HG03175 (cell line): Measurements from ENCODE around the gene ENTPD8.
"Not testable (repeated sequence)": the region's sequence is repeated elsewhere in the genome, so short reads cannot be mapped to it uniquely, and the experiment has no call there.

Source experiments
- ATAC-seq: cut with Tn5 transposase; IDR thresholded peaks from one replicate; pipeline ENCODE4 v1.9.1; 2021; ENCODE audit warnings: mild to moderate bottlenecking, moderate library complexity; ENCODE audit not compliant: unreplicated experiment

ENTPD8 gene

DNA sequence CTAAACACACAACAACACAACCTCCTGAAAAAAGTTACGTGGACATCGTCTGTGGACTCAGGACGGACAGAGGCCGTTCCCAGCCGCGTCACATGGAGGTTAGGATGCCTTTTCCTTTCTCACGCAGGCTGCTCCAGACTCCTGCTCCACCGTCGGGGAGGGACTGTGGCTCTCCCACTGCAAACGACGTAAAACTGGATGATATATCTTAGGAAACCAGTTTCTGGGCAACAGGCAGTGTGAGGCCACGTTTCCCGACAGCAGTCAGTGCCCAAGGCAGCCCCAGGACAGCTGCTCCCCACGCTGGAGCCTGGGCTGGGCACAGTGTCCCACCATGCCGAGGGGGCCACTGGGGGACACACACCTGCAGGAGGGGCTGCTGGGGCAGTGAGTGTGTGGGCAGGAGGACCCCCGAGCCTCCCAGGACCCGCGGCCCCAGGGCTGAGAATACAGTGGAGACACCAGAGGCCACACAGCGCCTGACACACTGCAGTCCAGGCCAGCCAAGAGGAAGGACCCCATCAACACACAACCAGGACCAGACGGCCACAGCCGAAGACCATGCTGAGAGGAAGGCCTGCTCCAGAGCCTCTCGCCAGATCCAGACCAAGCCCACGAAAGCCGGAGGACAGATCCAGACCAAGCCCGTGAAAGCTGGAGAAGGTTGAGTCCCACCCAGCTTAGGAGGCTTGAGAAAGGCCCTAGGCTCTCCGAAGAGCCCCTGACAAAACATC lies 44.4 kb downstream of the ENTPD8 start:
- ATAC-seq: no peak

DNA sequence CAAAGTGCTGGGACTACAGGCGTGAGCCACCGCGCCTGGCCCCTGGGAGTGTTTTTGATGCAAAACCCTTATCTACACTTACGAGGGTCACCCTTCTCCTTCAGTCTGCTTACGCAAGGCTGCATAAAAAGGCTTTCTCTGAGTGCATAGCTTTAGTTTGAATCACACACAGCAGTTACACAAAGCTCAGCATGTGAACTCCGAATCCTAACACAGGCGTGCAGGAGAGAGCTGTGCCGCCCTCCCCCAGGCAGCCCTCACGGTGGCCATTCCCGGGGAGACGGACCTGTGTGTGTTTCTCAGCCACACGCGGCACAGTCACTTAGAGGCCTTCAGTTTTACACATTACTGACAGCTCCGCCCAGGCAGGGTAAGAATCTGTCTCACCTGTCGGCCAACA lies 44.9 kb downstream of the ENTPD8 start:
- ATAC-seq: no peak

DNA sequence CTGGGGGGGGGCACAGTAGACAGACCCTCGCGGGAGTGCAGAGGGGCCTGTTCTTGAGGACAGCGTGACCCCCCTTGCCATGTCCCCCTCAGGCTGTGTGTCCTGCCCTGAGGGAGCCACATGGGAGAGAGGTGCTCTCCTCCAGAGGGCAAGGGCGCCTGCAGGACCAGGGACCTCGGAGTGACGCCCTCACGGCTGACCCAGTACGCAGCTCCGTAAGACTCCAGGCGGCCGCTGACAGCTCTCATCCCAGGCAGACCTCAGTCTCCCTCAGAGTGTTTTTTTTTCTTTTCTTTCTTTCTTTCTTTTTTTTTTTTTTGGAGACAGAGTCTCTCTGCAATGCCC lies 45.5 kb downstream of the ENTPD8 start:
- ATAC-seq: no peak

DNA sequence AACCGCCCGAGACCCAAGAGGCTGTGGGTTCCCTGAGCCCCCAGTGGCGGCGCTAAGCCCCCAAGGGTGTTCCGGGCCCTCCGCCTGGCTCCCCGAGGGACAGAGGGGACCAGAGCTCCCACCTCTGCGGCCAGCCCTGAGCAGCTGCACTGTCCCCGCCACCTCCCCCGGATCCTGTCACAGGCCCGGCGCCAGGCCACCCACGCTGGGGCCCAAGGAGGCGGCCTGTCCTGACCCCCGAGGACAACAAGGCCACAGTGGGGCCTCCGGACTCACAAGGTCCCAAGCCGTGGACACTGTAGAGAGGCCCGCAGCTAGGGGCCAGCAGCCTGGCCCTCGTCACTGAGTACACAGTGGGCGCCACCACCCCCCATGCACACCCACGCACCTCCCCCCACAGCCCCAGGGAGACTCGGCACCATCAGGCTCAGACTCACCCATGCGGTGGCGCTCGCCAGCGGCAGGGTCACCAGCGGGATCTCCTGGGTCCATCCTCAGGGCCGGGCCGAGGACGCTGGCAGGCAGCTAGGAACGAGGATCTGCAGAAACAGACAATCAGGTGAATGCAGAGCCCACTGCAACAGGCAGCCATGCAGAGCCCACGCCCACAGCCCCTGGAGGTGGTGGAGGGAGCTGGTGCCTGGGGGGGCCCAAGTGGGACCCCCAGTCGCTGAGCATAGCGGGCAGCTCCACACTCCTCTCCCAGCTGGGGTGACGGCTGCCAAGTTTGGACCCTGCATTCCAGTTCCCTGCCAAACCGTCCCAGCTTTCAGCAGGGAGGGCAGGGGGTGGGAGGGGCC lies 46.1 kb downstream of the ENTPD8 start:
- no peak for ATAC-seq

DNA sequence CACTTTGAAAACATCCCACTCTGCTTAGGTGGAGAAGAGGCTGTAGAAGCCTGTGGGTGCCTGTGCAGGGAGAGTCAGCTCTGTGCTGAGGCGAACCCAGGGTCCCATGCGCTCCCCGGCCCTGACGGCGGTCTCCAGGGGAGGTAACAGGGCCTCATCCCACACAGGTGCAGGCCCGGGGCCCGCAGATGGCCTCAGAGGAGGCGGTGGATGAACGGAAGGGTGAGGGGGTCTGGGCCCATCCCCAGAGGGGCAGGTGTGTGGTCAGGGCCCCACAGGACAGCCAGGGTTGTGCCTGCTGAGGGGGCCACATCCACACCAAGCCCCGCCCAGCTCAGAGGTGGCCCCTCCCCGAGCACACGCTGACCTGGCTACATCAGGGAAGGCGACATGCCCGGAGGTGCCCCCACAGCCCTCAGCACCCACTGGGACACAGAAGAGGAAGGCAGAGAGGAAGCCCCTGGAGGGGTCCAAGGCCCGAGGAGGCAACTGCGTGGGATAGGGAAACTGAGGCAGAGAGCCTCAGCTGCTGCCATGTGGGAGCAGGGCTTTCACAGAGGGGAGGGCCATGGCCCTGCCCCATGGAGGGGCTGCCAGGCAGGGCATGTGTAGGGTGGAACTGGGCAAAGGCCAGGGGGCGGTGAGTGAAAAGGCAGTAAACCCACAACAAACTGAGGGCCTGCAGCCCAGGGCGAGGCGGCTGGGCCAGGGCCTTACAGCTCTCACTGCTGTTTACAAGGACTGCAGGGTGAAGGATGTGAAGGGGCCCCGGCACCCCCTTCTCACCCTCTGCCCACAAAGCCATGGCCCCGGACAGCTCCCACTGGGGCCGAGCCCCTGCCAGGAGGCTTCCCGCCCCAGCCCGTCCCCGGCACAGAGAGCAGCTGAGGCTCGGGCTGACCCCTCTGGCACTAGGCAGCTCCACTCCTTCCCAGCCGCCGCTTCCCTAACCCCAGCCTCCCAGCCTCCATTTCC lies 47.7 kb downstream of the ENTPD8 start:
- no peak for ATAC-seq

DNA sequence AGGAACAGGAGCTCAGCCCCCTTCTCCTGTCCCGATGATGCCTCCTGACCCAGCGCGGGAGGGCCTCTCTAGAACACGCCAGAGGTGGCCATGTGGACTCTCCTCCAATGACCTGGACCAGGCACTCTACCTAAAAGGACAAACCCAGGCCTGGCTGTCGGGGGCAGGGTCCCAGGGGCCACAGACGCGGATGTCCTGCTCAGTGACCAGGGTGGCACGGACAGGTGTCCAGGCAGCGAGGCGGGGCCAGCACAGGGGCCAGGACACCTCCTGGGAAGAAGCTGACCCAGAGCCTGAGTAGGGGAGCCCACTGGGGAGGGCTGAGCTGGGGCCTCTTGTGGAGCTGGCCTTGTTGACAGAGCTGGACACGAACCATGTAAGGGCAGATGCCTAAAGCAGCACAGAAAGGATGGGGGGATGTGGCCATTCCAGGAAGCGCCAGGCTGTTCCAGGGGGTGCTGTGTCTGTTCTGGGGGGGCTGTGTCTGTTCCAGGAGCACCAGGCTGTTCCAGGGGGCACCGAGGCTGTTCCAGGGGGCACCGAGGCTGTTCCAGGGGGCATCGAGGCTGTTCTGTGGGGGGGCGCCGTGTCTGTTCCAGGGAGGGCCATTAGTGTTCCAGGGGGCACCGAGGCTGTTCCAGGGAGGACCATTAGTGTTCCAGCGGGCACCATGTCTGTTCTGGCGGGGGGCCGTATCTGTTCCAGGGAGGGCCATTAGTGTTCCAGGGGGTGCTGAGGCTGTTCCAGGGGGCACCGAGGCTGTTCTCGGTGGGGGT lies 48.7 kb downstream of the ENTPD8 start:
- ATAC-seq: no peak

DNA sequence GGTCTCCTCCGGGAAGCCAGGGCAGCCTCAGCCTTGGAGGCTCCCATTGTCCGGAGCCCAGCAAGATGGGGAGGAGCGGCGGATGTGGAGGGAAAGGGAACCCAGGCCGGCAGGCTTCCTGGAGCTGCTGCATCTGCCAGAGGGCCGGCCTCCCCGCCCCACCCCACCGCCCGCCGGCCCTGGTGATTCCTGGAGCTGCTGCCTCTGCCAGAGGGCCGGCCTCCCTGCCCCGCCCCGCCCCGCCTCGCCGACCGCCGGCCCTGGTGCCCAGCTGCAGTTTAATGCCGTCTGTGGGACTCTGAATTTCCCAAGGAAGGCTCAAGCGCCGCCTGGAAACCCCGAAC lies 49.8 kb downstream of the ENTPD8 start:
- no peak for ATAC-seq

DNA sequence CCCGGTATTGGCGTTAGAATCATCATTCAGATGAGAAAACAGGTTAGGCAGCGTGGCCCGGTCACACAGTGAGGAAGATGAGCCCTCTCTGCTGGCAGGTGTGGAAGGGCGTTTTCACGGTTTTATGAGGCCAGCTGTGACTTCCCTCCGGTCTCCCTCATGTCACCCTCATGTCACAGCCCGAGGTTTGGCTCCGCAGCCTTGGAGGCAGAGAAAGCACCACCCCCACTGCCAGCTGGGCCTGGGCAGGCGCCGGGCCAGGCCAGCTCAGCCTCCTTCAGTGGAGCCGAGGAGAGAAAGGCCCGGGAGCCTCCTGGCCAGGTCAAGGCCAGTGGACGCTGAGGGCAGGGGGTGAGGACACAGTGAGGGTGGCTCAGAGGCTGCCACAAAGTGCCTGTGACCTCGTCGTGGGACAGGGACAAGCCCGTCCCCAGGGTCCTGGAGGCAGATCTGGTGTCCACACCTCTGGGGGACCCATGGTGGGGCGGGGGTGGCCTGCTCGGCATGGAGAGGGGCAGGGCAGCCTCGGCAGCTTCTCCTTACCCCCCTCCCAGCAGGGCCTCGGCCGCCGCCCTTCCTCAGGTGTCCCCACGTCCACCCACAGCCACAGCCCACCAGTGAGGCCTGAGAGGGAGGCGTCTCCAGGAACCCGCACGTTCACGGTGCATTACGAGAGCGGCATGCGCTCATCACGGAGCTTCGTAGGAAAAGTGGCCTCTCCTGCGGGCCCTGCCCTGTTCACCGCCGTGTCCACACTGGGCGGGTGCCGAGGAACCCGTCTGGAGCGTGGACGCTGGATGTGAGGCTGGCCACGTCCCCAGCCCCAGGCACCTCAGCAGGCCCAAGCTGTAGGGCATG lies 50.4 kb downstream of the ENTPD8 start:
- ATAC-seq: no peak

DNA sequence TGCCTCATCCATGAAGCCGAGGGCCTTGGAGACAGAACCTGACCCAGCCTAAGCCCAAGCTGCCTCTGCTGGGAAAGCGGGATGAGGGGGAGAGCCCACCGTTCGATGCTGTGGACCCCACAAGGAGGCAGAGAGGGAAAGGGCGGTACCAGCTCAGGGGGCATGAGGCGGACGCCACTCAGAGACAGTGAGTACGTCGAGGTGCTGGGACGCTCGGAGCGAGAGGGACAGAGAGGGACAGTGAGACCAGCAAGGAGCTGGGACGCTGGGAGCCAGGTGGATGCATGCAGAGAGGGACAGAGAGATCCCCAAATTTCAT lies 51.8 kb downstream of the ENTPD8 start:
- ATAC-seq: no peak

DNA sequence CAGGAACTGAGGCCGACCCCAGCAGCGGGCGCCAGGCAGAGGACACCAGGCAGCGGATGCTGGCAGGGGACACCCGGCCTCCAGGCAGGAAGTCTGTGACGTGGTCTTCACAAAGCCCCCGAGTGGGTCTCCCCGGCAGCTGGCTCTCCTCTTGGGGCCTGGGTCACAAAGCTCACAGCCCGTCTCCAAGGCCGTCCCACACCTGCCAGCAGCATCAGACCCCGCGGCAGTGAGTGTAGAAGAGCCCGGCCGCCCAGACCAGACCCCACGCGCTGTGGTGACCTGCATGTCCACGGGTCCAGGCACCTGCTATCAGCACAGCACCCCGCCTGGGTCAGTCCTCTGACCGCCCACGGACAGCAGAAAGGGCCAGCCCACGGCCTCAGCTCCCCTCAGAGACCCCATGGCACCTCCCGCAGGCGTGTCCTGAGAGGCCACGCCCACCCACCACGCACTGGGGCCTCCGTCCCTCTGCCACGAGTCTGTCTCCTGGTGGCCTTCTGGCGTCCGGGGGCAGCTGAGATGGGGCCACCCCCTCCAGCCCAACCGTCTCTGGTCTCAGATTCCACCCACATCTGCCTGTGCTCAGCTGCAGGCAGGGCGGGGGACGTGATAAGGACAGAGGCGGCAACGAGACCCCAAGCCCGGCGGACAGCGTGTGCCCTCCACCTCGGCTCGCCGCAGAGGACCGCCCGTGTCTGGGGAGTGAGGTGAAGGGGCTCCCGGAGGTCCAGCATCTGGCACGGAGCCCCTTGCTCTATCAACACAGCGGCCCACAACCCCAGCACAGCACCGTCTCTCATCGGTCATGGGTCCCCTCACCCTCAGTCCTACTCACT lies 52.3 kb downstream of the ENTPD8 start:
- no peak for ATAC-seq

DNA sequence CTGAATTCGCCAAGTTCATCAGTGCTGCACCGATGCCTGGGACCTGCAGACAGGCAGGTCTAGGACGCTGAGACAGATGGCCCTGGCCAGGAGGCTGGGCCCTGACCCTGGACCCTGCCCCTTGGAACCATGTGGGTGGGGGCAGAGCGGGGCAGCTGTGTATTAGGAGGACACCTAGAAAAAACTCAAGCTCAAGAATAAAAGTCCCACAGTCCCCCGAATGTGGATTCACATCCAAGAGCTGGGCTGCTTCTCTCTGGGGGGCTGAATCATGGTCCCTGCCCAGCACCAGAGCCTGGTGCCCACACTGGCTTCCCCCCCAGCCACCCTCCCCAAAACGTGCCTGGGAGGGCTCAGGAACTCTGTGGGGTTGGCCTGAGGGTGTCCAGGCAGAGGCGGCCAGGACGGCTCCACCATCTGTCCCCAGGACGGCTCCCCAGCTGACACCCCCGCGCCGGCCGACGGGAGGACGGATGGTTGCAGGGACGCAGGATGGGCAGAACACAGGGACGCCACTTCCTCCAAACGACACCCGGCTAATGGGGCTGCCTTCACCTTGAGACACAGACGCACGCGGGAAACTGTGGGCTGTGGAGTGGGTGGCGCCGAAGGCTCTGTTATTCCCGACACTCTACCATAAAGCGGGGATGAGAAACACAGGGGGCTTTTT lies 53.1 kb downstream of the ENTPD8 start:
- no peak for ATAC-seq

DNA sequence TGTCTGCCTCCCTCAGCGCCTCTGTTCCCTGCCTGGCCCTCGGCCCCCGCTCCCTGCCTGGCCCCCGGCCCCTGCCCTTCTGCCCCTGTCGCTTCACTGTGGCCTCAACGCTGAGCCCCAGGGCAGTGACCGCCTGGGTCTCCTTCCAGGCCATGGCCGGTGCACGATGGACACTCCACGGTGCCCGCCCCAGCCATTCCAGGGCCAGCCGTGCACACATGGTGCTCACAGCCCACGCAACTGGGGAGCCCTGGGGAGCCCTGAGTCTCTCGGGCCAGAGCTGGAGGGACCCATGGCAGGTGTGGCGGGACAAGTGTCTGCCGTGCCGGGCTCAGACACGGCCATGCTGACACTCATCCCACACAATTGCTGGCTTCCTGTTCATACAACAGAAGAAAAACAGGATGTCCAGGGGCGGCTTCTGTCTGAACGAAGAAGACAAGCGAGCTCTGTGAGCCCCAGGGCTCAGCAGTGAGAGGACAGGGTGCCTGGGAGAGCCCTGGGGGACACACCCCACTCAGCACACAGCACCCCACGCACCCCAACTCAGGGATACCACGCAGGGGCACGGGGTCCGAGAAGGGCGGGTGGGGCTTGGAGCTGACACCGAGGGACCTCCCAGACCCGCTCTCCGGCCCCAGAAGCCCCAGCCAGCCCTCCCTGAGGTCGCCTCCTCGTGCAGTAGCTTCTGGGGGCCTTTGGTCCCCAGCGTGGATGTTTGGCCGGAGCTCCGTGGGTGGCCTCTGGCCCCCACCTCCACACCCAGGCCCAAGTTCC lies 53.9 kb downstream of the ENTPD8 start:
- ATAC-seq: no peak

DNA sequence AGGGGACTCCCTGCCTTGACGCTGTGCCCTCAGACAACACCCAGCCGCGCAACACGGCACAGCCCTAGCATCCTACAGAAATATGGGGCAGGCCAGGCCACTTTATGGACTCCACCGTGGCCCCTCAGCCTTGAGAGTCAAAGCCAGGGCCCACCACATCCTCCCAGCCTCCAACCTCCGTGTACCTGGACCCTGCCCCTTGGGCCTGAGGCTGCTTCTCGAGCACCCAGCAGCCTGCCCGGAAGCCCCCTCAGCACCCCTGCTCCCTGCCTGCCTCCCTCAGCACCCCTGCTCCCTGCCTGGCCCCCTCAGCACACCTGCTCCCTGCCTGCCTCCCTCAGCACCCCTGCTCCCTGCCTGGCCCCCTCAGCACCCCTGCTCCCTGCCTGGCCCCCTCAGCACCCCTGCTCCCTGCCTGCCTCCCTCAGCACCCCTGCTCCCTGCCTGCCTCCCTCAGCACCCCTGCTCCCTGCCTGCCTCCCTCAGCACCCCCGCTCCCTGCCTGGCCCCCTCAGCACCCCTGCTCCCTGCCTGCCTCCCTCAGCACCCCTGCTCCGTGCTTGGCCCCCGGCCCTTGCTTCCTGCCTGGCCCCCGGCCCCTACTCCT lies 54.5 kb downstream of the ENTPD8 start:
- ATAC-seq: not testable (repeated sequence)

DNA sequence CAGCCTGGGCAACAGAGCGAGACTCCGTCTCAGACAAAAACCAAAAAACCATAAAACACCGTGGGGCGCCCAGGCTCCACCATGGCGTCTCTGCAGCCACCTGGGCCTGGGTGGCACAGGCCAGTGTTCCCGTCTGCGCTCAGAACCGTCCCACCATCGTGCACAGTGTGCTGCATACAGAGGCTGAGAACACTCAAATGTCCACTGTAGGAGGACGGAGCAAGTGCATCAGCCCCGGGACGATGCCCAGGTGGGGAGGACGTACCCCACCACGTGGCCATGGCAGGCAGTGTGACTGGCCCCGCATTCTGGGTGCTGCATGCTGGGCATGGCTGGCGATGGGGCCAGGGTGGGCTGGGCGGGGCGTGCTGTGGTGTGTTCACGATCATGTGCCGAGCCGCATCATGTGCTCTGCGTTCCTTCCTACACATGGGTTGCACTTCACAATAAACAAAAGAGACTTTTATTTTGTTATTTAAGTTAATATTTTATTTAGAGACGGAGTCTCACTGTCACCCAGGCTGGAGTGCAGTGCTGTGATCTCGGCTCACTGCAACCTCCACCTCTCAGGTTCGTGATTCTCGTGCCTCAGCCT lies 56.0 kb downstream of the ENTPD8 start:
- no peak for ATAC-seq
